Thymus (tissue), 11 donors: ENCODE data around the gene COL1A2. TPM values are rescaled to one million over a fixed set of nuclear protein-coding genes. Genes with fewer than 3 reads are reported as not detected.

ENCODE experiments used
- DNase-seq, 9 donors: peaks; one replicate each; pipeline ENCODE4 v3.0.0-alpha.2; 2013; ENCODE audit warnings: low spot score in 9 of 9, low read depth in 6 of 9, missing footprints in 1 of 9
- H3K27ac ChIP-seq, 2 donors: one replicate each; pipeline ENCODE4 v1.5.1; 2013; ENCODE audit warnings: control low read depth in 1 of 2, low read depth in 1 of 2, low read length in 1 of 2, mild to moderate bottlenecking in 1 of 2, moderate library complexity in 1 of 2
- H3K27me3 ChIP-seq, 2 donors: one replicate each; pipeline ENCODE4 v1.5.1; 2013; ENCODE audit warnings: low read length in 1 of 2; ENCODE audit not compliant: control insufficient read depth in 2 of 2, insufficient read depth in 1 of 2
- H3K36me3 ChIP-seq, 2 donors: one replicate each; pipeline ENCODE4 v1.5.1; 2013; ENCODE audit warnings: low read length in 1 of 2, mild to moderate bottlenecking in 1 of 2, moderate library complexity in 1 of 2; ENCODE audit not compliant: control insufficient read depth in 2 of 2, insufficient read depth in 2 of 2
- H3K4me1 ChIP-seq, 2 donors: one replicate each; pipeline ENCODE4 v1.5.1; 2013; ENCODE audit warnings: low read length in 2 of 2; ENCODE audit not compliant: control insufficient read depth in 2 of 2, insufficient read depth in 2 of 2
- H3K4me3 ChIP-seq, 2 donors: one replicate each; pipeline ENCODE4 v1.5.1; 2013; ENCODE audit warnings: low read length in 2 of 2, control low read depth in 1 of 2, mild to moderate bottlenecking in 1 of 2
- H3K9me3 ChIP-seq, 2 donors: one replicate each; pipeline ENCODE4 v1.5.1; 2013; ENCODE audit warnings: low read length in 1 of 2, mild to moderate bottlenecking in 1 of 2; ENCODE audit not compliant: control insufficient read depth in 2 of 2, insufficient read depth in 1 of 2
- WGBS: extraction: QIAGEN DNeasy Blood & Tissue Kit; methylation state at CpG from one replicate; pipeline ENCODE4 v1.1.7; 2013; 5-methylcytosine and 5-hydroxymethylcytosine counted together
- polyA plus RNA-seq: library from polyadenylated mRNA; stranded (reverse); fragments of 200-250 nt; gene quantifications from one replicate; pipeline ENCODE4 v1.2.3, GENCODE V29; 2013
- total RNA-seq: library from RNA; stranded (reverse); fragments of 120-200 nt; gene quantifications from one replicate; pipeline ENCODE4 v1.2.4, GENCODE V29; 2013
- donor health status: healthy.

The COL1A2 gene
- total and polyA plus RNA-seq, 2 donors: 27.4 to 55.3 TPM

DNA sequence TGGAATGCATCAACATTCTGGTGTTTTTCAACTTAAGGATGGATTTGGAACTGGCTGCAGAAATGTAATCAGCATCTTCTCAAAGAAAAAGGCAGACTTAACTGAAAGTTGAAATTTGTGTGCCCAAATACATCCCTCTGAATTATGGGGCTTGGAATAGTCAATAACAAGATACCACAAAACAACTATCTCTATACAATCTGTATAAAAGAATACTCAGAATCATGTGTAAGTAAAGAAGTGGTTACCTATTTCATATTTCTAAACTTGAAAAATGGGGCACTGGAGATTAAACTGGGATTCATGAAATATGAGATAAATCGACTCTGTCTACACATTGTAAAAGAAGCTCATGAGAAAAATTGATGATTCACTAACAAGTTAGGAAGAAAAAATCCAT, 6.2 kb upstream of the COL1A2 start:
- DNase-seq: no peak
- H3K4me1 ChIP-seq: peaks cover 0 to 7% of the 10 kb centered on the region in 2 donors
- H3K9me3 ChIP-seq: no peaks in the 10 kb centered on the region
- H3K4me3 ChIP-seq: no peak overlapping the region
- H3K36me3 ChIP-seq: no peaks in the 10 kb centered on the region
- H3K27me3 ChIP-seq: peaks cover 0 to 2% of the 10 kb centered on the region in 2 donors
- 93% methylated on average over 1 of the region's 1 CpG for WGBS
- no peak overlapping the region for H3K27ac ChIP-seq

DNA sequence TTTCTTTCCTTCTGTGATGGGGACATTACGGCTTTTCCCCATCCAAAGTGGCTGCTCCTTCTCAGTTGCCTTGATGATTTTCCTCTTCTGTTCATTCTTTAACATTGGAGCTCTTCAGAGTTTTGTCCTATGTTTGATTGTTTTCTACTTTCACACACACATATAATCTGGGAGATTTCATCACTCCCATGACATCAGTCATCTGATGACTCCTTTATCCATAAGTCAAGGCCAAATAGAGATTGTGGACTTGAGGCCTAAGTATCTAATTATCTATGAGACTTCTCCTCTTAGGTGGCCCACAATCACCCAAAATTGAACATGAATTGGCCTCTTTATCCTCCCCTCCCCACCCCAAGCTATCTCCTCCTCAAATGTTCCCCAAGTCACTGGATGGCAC, 5.3 kb upstream of the COL1A2 start:
- DNase-seq: no peak
- Histone ChIP-seq H3K4me1 (peaks cover 0 to 14% of the 10 kb centered on the region in 2 donors), H3K27me3 (peaks cover 2 to 6% of the 10 kb centered on the region in 2 donors), H3K36me3 (no peaks in the 10 kb centered on the region), H3K9me3 (no peaks in the 10 kb centered on the region), H3K4me3 (no peak overlapping the region), H3K27ac (no peak overlapping the region)
- 100% methylated on average over 1 of the region's 1 CpG for WGBS

DNA sequence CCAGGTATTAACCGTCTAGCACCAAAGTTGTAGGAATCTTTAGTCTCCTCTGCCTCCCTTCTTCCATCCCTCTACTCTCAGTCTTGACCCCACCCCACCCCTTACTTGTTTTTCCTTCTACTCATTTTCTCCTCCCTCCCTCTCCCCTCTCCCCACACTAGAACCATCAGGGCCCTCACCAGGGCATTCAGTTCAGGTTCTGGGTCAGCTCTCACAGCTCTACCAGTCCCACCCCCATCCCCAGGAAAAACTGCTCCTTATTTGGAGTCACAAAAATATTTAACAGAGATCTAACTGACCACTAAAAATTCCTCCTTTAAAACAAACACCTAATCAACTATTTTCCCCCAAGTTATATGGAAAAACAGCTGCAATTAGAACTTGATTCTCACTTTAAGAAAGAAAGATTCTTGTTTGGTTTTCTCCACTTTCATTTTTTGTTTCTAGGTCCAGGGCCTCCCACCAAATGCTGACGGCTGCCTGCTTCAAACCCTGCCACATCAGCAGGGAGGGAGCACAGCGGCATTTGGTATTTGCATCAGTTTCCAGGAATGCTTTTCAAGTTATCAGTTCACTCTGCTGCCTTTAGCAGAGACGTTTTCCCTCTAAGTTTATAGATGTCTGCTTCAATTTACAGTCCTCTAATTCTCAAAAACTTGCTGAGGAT, 2.8 kb upstream of the COL1A2 start:
- no peaks in the 10 kb centered on the region for H3K9me3 ChIP-seq
- DNase-seq: peak in 2 of 9 donors; percentile 22 to 45
- 85% methylated on average over 4 of the region's 4 CpGs for WGBS
- peak overlapping the region in 1 of 2 donors; percentile 71 for H3K27ac ChIP-seq
- H3K27me3 ChIP-seq: peaks cover 5 to 10% of the 10 kb centered on the region in 2 donors
- H3K4me1 ChIP-seq: peaks cover 0 to 25% of the 10 kb centered on the region in 2 donors
- H3K4me3 ChIP-seq: no peak overlapping the region
- H3K36me3 ChIP-seq: no peaks in the 10 kb centered on the region

DNA sequence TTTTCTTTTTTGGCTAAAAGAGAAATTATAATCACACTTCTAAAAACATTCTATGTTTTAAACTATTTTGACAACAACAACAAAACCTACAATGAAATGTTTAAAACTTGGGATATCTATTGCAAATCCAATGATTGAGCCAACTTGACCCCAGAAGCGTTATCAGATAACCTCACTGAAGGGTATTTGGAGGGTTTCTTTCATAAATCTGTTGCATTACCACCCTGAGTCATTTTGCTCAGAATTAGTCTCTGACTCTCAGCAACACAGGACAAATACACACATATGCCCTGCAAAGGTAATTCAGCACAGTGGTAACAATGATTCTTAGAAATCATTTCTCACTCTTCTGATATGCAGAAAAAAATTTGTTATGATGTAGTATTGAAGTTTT, 2.3 kb upstream of the COL1A2 start:
- Histone ChIP-seq H3K27ac (peak overlapping the region in 1 of 2 donors; percentile 71), H3K4me3 (no peak overlapping the region), H3K4me1 (peaks cover 0 to 25% of the 10 kb centered on the region in 2 donors), H3K36me3 (no peaks in the 10 kb centered on the region), H3K9me3 (no peaks in the 10 kb centered on the region), H3K27me3 (peaks cover 5 to 10% of the 10 kb centered on the region in 2 donors)
- DNase-seq: no peak
- WGBS: 88% methylated on average over 1 of the region's 1 CpG

DNA sequence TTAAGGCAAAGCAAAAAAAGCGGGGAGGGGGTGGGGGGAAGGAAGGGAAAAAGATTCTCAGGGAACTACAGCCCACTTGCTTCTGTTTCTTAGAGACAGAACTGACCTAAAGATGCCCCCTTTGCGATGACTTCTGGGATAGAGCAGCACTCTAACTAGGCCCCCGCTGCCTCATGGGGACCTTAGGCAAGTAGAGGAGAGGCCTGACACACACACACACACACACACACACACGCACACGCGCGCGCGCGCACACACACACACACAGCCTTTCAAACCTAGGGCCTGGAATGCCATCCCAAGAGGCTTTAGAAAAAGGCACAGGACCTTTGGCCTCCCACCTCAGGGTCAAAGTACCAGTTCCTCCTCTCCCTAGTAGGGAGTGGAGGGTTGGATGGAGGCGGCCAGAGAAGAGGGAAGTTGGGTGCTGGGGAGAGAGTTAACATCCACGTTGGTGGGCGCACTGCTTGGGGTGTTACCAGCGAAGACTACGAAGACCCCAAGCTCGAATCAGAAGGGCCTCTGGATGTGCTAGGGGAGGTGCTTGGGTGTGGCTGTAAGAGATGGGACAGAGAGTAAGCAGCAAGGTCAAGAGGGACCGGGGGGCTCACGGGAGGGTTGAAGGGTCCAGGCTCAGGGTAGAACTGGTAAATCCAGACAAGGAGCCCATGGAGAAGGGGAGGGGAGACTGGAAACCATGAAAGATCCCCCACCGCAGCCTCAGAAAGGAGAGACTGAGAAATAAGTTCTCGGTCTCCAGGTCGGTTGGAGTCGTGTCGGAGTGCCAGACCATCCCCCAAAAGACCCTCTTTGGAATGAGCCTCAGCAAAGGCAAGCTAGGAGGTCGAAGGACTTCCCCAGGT, 1.2 kb upstream of the COL1A2 start:
- peak in 1 of 9 donors; percentile 4 for DNase-seq
- H3K36me3 ChIP-seq: no peaks in the 10 kb centered on the region
- no peaks in the 10 kb centered on the region for H3K9me3 ChIP-seq
- peak overlapping the region in 1 of 2 donors; percentile 62 for H3K27ac ChIP-seq
- H3K4me1 ChIP-seq: peaks cover 0 to 25% of the 10 kb centered on the region in 2 donors
- 76% methylated on average over 24 of the region's 24 CpGs for WGBS
- peak overlapping the region in 1 of 2 donors; percentile 55 for H3K4me3 ChIP-seq
- peaks cover 5 to 10% of the 10 kb centered on the region in 2 donors for H3K27me3 ChIP-seq

DNA sequence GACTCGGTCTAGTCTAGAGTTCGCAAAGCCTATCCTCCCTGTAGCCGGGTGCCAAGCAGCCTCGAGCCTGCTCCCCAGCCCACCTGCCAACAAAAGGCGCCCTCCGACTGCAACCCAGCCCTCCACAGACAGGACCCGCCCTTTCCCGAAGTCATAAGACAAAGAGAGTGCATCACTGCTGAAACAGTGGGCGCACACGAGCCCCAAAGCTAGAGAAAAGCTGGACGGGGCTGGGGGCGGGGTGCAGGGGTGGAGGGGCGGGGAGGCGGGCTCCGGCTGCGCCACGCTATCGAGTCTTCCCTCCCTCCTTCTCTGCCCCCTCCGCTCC, 622 bp upstream of the COL1A2 start:
- no peaks in the 10 kb centered on the region for H3K9me3 ChIP-seq

DNA sequence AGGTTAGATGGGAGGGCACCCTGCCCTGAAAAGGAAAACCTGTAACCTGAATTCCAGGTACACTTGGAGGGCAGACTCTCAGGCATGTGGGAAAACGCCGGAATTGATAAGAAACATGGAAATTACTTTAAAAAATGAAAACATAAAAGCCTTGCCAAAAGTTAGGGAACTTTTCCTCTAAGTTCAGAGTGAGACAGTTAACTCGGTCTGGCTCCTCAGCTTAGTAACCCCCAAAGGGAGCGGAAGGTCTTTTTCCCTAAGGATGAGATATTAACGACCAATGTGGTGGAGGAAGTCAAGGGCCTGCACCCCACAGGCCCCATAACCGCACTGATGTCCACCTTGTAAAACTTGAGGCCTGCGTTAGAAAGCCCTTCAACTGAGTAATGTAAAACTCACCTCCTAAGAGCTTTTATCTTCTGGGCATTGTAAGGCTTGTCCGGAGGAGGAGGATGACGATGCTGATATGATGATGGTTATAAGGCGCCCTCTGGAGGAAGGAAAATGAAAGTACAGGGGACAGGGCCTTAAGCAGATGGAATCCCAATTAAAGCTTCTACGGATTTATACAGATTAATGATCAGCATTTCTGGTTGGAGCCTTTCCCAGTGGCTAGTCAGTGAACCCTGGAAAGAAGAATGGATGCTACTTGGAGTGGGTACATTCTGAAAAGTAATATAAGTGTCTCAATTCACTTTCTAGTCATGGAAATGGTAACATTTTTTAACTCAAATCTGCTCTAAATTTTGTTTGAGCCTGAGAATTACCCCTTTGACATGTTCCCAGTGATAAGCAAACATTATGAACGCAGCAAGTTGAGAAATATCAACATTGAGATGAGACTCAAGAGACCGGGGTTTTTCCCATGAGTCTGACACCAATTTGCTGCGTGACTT, 694 bp downstream of the COL1A2 start:
- Histone ChIP-seq H3K4me1 (peaks cover 0 to 25% of the 10 kb centered on the region in 2 donors), H3K27me3 (peaks cover 5 to 10% of the 10 kb centered on the region in 2 donors), H3K9me3 (no peaks in the 10 kb centered on the region), H3K4me3 (peak overlapping the region in 1 of 2 donors; percentile 55), H3K36me3 (no peaks in the 10 kb centered on the region), H3K27ac (peak overlapping the region in 1 of 2 donors; percentile 74)
- 25% methylated on average over 14 of the region's 14 CpGs for WGBS
- peak in 7 of 9 donors; percentile 52 to 83 (median 62) for DNase-seq

More for the DNA sequence above, 622 bp upstream of the COL1A2 start:
- H3K27me3 ChIP-seq: peaks cover 5 to 10% of the 10 kb centered on the region in 2 donors
- 12% methylated on average over 19 of the region's 19 CpGs for WGBS
- H3K4me1 ChIP-seq: peaks cover 0 to 25% of the 10 kb centered on the region in 2 donors
- H3K4me3 ChIP-seq: peak overlapping the region in 1 of 2 donors; percentile 55
- H3K36me3 ChIP-seq: no peaks in the 10 kb centered on the region
- peak in 3 of 9 donors; percentile 33 to 56 (median 38) for DNase-seq
- H3K27ac ChIP-seq: peak overlapping the region in 1 of 2 donors; percentile 62

DNA sequence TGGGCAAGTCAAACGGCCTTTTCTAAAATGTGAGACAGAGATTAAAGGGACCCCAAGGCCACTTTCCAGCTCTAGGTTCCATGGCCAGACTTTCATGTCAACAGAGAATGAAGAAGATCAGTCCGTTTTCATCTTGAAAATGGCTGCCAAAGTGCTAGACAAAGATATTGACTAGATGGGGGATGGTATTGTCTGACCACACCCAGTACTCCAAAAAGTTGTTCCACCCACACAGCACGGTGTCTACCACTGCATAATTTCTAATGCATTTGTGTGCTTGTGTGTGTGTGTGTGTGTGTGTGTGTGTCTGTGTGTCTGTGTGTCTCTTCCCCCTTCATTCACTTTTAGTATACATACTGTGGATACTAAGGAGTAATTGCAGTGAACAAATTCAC, 1.3 kb downstream of the COL1A2 start:
- H3K36me3 ChIP-seq: no peaks in the 10 kb centered on the region
- 85% methylated on average over 3 of the region's 3 CpGs for WGBS
- peak overlapping the region in 1 of 2 donors; percentile 14 for H3K4me3 ChIP-seq
- H3K27ac ChIP-seq: peak overlapping the region in 1 of 2 donors; percentile 48
- no peak for DNase-seq
- H3K4me1 ChIP-seq: peaks cover 0 to 25% of the 10 kb centered on the region in 2 donors
- H3K9me3 ChIP-seq: no peaks in the 10 kb centered on the region
- peaks cover 5 to 10% of the 10 kb centered on the region in 2 donors for H3K27me3 ChIP-seq
